Stimulated activated CD4-positive, alpha-beta T cell treated with anti-CD3 and anti-CD28 coated beads, TNF-alpha, amount 100 ng/mL, for 4 hours (primary cell): ENCODE measurements around the gene TWF1.
"Not testable (repeated sequence)": the region's sequence is repeated elsewhere in the genome, so short reads cannot be mapped to it uniquely, and the experiment has no call there.

Experiments used
- DNase-seq, 3 experiments: peaks; one replicate each; pipeline ENCODE4 v3.0.0-alpha.2; 2020; ENCODE audit warnings: low read depth in 3 of 3

TWF1 gene

DNA sequence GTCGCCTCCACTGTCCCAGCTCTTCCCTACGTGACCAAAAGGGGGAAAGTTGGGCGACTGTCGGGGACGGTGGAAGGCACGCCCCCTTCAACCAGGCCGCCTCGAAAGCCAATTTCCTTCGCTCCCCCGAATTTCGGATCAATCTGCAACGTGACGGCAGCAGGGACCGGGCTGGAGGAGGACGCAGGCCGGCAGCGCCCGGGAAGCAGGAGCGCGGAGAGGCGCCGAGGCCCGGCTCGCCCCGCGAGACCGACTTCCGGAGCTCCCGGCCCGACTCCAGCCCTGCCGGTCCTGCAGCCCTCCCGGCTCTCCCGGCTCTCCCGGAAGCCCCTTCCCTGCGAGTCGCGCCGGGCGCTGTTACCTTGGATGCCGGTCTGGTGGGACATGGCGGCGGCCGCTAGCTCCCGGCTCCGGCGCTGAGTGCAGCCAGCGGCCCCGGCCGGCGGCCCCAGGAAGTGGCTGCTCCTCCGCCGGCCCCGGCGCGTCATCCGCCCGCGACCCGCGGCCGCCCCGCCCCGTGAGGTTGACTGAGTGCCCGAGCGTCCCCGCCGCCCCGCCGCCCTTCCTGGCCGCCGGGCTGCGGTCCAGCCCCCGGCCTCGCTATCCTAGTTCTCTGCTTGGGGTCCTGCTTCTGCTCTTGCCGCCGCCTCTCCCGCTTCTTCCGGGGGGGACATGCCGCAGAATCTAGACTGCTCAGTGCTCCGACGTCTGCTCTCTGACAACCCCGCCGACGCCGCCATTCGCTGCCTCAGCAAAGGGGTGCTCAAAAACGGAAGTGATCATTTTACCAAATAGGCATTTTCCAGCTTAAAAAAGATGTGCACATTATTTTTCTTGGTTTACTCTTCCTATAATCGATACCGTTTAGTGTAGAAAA, at the start of gene TWF1:
TWF1 (minus strand) TSS at position 458 of the 877 bp plus-strand sequence; CDS start at position 386, 72 bp downstream.
- peak; percentile 68 to 80 (median 73) for DNase-seq

DNA sequence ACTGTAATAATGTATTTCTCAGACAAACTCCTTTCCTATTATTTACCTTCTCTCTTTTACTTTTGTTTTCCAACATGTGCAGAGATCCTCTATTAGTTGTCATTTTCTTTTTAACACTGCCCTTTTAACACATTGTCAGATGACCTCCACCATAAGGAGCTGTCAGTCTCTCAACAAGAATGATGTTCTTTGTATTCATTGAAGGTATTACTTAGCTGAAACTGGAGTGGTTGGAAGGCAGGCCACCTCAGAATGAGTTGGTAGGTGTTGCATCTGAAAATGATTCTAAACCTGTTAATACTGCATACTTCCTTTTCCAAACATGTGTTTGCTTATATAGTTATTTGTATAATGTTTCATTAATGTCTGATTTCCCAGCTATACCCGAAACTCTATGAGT, 46.6 kb upstream of the TWF1 start:
- no peak for DNase-seq

DNA sequence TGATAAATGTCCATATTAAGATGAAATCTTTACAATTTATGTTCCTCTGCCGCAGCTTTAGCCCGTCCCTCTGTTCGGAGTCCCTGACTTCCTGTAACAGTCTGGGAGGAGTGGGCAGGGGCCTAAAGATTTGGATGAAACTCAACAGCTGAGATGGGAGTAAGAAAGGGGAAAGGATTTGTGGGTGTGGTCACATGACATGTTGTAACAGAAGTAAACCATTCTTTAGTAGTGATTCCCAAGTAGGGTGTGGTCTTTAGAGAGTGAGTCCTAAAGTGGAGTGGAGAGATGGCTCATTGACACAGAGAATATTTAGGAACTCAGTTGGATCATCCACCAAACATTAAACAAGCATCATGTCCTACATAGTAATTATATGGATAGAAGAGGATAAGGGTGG, 42.7 kb upstream of the TWF1 start:
- no peak for DNase-seq

DNA sequence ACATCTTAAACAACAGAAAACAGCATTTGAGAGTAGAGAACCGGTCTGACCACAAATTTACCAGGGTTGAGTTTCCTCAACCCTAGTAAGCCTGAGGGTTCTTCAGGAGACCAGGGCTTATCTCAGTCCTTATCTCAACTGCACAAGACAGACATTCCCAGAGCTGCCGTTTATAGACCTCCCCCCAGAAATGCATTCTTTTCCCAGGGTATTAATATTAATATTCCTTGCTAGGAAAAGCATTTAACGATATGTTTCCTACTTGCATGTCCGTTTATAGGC, 42.0 kb upstream of the TWF1 start:
- DNase-seq = no peak

DNA sequence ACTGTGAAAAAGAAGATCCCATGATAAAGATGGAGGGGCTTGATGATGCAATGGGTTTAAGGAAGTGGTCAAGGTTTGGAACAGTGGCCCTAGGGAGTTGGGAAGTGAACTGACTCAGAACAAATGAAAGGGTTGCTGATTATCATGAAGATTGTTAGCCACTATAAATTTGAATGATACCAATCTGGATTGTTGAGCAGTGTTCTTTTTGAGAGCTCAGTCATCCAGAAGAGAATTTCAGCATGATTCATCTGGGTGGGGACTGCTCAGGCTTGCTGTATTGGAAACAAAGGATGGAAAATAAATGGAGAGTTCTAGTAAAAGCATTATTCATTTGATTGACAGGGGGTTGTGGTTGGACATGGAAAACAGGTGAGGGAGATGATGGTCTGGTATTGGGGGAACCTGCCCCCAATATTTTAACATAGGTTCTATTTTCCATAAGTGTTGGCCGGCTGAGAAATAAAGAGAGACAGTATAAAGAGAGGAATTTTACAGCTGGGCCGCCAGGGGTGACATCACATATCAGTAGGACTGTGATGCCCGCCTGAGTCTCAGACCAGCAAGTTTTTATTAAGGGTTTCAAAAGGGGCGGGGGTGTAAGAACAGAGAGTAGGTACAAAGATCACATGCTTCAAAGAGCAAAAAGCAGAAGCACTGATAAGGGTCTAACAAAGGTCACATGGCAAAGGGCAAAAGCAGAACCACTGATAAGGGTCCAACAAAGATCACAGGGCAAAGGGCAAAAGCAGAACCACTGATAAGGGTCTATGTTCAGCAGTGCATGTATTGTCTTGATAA, 41.5 kb upstream of the TWF1 start:
- not testable (repeated sequence) for DNase-seq

DNA sequence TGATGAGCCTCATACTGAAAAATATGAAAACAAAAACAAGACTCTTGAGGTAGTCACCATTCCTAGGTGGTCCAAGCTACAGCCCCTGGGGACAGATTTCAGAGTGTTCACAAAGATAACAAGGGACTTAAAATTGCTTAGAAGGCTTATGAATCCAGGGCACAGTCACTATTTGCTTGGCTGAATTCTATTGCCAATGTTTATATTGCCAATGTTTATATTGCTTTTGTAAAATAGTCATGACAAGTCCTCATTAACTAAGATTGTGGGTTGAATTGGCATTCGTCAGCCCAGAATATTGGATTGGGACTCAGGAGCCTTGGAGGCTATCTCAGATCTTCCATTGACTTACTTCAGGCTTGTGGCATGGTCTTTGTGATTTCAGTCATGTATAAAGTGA, 36.1 kb upstream of the TWF1 start:
- no peak for DNase-seq

DNA sequence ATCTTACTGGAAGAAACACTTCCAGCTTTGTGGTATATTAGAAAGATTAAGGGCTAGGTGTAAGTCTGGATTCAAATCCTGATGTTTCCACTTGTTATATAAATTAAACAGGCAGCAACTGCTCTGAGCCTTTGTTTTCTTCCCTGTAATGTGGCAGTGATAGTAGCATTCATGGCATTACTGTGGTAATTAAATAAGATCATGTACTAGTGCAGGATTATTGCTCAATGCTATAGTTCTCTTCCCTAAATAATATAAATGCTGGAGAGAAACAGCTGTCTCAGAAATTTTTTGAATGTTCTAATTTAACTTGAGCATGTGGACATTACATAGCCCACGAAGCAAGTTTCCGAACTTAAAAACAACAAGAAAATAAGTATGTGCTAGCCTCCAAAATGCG, 35.1 kb upstream of the TWF1 start:
- no peak for DNase-seq

DNA sequence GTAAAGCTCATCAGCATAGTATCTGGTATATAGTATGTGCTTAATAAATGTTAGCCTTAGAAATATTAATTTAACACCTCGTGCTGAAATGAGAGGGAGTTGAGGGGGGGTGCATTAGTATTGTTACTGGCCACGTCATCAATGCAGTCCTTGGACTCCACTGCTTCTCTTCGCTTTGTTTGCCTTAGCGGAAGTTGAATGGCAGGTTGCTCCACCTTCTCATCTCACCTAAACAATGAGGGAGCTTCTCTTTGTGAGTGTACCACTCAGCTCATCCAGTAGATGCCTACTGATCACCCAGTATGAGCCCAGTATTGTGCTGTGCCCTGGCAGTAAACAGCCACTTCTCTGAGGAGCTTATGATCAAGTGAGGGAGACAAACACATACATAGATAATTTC, 34.2 kb upstream of the TWF1 start:
- DNase-seq = no peak

DNA sequence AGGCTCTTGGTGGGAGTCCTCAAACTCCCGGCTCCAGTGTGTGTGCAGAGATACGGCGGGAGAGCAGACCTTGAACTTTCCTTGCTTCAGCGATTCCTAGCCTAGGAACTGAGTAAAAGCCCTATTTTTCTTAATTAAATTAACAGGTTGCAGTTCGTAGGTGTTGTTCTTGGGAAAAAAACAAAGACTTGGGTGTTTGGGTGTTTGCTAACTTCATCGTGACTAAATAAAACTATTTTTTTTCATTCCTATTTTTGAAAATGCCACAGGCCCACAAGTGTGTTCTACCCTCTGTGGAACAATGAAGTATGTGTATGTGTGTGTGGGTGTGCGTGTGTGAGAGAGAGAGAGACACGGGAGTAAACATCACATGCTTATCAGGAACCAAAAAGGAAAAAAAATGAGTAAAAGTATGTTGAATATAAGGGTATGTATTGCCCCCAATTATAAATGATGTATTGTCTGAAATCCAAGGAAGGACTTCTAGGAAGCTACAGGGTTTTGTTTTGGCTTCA, 30.4 kb upstream of the TWF1 start:
- no peak for DNase-seq

DNA sequence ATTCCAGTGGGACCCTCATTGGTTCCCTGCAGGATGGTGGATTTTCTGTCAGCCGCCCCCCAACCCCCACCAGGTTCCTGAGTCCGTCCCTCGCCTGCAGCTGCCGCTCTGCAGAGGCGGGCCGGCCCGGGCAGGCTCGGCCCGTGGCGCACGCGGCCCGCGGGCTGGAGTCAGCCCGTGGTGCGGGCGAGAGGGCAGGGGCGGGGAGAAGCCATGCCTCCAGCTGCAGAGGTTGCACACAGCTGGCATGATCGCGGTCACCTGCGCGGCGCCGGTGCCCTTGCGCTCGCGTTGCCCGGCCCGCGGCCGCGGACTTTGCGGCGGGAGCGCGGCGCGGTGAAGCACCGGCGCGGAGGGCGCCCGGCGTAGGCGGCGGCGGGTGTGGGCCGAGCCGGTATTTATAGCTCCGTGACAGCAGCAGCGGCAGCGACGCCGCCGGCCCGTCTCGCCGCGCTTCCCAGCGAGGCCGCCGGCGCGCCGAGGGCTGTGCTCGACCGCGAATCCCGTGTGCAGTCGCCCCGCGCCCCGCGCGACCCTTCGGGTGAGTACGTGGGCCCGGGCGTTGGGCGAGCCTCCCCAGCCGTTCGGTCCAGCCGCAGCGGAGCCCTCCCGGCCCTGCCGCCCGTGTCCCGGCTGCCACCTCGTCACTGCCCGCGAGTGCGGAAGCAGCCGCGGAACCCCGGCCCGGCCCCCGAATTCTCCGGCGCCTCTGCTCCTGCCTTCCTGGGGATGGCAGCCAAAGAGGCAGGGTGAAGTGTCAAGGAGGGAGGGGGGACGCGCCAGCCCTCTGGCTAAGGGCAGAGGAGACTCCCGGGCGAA, 29.7 kb upstream of the TWF1 start, which contains the start of gene TMEM117:
TMEM117 (plus strand) TSS at position 426 of the 819 bp plus-strand sequence.
- peak; percentile 23 to 42 (median 27) for DNase-seq

DNA sequence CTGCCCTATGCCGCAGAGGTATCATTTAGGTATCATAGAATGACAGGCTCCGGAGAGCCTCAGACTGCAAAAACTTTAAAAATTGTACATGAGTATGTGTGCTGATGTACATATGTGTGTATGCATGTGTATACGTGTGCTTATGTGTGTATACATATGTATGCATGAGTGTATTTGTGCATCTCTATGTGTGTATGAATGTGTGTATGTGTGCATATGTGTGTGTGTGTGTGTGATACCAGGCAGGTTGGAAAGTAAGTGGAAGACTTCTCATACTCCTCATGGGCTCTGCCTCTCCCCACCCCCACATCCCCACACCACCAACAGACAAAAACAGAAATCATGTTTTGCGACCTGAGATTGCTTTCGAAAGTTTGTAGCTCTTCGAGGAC, 29.1 kb upstream of the TWF1 start:
- DNase-seq = no peak

DNA sequence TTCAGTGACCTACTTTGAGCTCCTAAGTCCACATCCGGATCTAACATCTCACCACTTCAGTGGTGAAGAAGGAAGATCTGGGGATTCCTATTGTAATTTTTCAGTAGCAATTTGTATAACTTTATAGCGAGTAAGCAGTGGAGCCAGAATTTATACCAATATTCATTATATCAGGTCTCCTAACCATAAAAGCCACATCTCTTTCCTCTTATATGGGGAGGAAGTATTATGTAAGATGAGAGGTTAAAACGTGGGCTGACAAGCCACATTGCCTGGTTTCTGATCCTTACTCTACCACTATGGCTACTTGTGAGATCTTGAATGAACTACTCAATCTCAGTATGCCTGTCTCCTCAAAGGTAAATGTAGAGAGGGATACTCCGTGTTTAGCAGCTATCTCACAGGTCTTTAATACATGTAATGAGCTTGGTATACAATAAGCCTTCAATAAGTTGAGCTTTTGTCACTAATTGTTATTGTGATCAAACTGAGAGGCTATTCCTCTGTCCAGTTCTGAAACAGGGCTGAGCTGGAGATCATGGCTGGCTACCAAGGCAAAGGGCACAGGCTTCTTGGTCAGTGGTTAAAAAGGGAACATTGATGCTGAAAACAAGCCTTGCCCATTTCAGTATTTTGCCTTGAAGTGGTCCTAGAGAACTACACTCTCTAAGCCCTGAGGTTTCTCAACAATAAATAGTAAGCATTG, 26.5 kb upstream of the TWF1 start:
- DNase-seq = no peak

DNA sequence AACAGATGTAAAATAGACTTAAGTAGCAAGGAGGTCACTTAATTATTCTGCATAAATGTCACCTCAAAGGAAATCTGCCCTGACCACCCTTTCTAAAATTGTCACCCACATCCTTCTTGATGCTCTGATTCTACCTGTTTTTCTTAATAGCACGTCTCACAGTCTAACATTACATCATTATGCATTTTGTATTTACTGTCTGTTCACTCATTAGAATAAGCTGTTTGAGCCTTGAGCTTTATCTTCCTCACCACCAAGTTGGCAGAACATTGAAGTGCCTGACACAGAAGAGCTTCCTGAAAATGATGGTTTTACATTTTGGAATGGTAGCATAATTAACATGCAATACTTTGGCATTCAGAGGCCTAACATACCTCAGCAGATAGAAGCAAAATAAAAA, 21.0 kb upstream of the TWF1 start:
- DNase-seq = no peak

DNA sequence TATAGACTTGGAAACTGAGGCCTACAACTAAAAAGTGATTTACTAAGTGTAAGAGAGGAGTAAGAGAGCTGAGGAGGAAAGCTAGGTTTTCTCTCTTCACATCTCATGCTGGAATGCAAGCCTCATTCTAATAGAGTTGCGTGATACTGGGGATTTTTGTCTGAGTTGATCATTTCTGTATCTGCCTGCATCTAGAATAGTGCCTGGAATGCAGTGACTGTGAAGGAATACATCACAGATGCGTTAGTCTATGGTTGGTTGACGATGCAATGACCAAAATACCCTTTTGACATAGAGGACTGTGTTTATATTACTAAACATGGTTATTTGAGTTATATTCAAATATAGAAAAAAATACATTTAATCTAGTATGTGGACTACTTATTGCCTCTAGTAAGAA, 20.6 kb upstream of the TWF1 start:
- DNase-seq = no peak

DNA sequence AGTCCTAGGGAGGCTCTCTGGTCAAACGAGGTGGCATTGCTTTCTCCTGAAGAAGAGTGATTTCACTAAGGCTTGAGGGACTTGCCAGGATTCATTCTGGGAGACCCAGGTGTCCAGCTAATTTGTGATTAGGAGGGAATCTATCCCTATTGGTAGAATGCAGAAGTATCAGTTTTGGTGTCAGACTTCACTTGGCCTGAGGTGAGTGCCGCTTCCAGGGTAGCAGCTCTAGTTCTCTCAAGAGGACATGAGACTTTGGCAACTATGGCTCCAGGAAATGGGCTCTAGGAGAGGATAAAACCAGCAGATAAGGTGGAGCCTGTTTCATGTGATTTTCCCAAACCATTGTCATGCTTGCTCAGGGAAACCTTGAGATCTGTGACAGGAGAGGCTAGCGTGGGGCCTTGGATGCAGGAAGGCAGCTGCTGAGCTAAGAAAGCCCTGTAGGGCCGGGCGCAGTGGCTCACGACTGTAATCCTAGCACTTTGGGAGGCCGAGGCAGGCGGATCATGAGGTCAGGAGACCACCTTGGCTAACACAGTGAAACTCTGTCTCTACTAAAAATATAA, 18.2 kb upstream of the TWF1 start:
- DNase-seq = no peak

DNA sequence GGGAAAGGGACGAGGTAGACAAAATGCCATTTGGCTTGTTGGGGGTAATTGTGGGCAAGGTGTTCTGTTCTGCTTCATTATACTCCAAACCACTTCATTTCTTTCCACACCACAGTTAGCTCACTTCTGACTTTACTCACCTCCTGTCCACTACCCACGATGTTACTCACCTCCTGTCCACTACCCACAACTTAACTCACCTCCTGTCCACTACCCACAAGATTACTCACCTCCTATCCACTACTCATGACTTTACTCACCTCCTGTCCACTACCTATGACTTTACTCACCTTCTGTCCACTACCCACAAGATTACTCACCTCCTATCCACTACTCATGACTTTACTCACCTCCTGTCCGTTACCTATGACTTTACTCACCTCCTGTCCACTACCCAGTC, 10.1 kb upstream of the TWF1 start:
- DNase-seq = no peak

DNA sequence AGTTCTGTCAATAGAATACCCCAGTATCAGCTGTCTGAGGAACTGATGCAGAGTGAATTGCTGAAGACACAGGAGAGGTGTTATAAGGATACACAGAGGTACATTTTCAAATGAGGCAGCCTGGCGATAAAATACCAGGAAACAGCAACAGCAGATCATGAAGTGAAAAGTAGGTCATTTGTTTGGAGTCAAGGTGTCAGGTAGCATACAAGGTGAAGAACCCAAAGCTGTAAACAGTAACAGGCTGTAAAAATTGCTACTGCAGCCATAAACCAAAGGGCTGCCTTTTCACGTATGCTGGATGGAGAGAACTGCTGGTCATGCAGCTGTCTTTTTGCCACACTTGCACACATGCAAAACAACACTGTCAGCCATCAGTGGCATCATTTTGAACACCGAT, 9.3 kb upstream of the TWF1 start:
- DNase-seq = no peak

DNA sequence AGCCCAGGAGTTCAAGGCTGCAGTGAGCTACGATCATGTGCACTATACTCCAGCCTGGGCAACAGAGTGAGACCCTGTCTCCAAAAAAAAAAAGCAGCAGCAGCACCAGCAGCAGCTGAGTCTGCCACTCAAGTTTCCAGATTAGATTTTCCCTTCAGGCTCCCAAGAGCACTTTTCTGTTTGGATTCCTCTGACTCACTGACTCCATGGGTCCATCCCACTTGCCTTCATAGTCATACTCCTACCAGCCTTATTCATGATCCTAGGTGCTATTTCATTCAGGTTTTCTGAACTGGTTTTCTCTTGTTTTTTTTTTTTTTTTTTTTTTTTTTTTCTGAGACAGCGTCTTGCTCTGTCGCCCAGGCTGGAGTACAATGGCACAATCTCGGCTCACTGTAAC, 6.8 kb upstream of the TWF1 start:
- DNase-seq = no peak

DNA sequence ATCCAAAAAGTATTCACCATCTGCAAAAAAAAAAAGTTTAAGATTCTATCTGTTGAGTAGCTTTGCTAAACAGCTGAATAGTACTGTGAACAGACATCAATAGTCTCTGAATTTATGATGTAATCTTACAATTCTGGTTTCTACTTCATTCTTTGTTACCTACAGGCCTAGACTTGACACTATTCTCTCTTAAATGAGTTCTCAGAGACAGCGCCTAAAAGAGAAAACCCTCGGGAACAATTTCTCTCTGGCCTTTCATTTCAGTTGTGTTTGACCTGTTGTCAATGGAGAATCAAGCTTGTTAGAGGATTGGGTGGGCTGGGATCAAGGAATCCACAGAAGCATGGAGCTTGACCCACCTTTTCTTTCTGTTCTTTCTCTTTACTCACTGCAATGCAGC, 5.9 kb upstream of the TWF1 start:
- no peak for DNase-seq

DNA sequence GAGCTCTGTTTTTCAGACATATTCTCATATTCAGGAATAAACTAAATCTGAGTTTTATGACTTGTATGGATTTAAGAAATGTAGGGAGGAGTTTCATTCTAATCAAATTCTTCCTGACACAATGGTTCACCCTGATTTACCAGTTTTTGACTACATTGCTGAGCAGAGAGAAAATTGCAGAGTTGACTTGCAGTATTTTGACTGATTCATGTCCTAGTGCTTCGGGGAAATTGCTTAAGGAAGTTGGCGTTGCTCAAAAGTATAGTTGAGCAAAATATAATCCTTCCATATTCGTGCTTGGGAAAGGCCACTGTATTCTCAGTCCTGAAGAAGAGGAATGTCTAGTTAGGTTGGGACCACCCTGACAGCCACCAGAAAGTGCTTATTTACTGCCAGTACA, 1.3 kb upstream of the TWF1 start:
- DNase-seq = no peak

DNA sequence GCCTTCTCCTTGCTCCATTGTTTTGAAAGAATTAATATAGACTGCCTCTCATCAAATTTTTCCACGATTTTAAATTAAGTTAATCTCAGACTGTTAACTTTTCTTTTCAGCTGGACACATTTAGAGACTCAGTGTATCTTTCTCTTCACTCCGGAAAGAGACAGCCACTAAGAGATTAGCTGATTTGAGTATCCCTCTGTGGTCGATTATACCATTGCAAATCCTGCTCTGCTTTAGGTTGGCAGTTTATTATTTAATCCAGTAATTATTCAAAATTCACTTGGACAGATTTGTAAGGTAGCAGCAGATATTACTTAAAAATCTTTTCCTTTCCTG, 588 bp upstream of the TWF1 start:
- no peak for DNase-seq
